GM21528 (cell line): Measurements from ENCODE around the gene SDE2.
A peak's percentile ranks its signal among the peaks of the same experiment; 100 is the strongest.
"Not testable (repeated sequence)": the region's sequence is repeated elsewhere in the genome, so short reads cannot be mapped to it uniquely, and the experiment has no call there.

Source experiments
- ATAC-seq: cut with Tn5 transposase; IDR thresholded peaks from one replicate; pipeline ENCODE4 v1.9.1; 2021; ENCODE audit warnings: mild to moderate bottlenecking, moderate library complexity; ENCODE audit not compliant: unreplicated experiment, low FRiP score

SDE2 gene

GRCh38 chr1:225945564-225945963 lies 53.6 kb downstream of the SDE2 start:
- no peak for ATAC-seq

- ATAC-seq = peak; percentile 62
Observed at GRCh38 chr1:225944951-225945350, 54.2 kb downstream of the SDE2 start.

- ATAC-seq = no peak
Observed at GRCh38 chr1:225944387-225944786, 54.8 kb downstream of the SDE2 start.

- no peak for ATAC-seq
Observed at GRCh38 chr1:225943582-225943981, 55.6 kb downstream of the SDE2 start.

- peak; percentile 67 for ATAC-seq
Observed at GRCh38 chr1:225942574-225942973, 56.6 kb downstream of the SDE2 start.

GRCh38 chr1:225941942-225942222 lies 57.3 kb downstream of the SDE2 start:
- ATAC-seq = no peak

GRCh38 chr1:225941187-225941941 lies 57.8 kb downstream of the SDE2 start, which contains the start of gene LEFTY2:
TSS of gene LEFTY2 (minus strand) at chr1:225941220. CDS start at chr1:225941140, 80 bp downstream.
- no peak for ATAC-seq

- no peak for ATAC-seq
Observed at GRCh38 chr1:225940385-225941151, 58.6 kb downstream of the SDE2 start.

- not testable (repeated sequence) for ATAC-seq
Observed at GRCh38 chr1:225939939-225940310, 59.2 kb downstream of the SDE2 start.

GRCh38 chr1:225939097-225939938 lies 59.8 kb downstream of the SDE2 start:
- not testable (repeated sequence) for ATAC-seq

- no peak for ATAC-seq
Observed at GRCh38 chr1:225937048-225937968, 61.8 kb downstream of the SDE2 start.

GRCh38 chr1:225936523-225936922 lies 62.6 kb downstream of the SDE2 start:
- no peak for ATAC-seq

- ATAC-seq = not testable (repeated sequence)
Observed at GRCh38 chr1:225936086-225936485, 63.1 kb downstream of the SDE2 start.

- ATAC-seq = no peak
Observed at GRCh38 chr1:225934711-225935110, 64.4 kb downstream of the SDE2 start.

- ATAC-seq = no peak
Observed at GRCh38 chr1:225933072-225933471, 66.1 kb downstream of the SDE2 start.
